ENCODE results near the gene SNX15.

Gene SNX15

GRCh38 chr11:65086809-65087208 lies 59.6 kb downstream of the SNX15 start:
- no peak for DNase-seq

DNA sequence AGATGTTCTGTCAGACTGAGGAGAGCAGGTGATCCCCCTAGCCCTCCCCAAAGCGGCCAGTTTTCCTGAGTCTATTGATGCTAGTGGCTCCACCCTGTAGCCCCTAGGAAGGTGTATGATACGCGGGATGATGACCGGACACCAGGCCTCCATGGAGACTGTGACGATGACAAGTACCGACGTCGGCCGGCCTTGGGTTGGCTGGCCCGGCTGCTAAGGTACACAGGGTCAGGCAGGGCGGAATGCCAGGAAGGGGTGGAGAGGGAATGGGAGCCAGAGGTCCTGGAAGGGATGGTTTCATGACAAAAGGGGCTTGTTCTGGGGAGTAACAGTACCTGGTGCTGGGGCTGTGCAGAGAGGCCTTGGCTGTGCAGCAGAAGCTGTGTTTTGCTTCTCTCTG lies 60.0 kb downstream of the SNX15 start:
- DNase-seq: no peak

- no peak for DNase-seq
These were observed 60.6 kb downstream of the SNX15 start for GRCh38 chr11:65087827-65088226.

DNA sequence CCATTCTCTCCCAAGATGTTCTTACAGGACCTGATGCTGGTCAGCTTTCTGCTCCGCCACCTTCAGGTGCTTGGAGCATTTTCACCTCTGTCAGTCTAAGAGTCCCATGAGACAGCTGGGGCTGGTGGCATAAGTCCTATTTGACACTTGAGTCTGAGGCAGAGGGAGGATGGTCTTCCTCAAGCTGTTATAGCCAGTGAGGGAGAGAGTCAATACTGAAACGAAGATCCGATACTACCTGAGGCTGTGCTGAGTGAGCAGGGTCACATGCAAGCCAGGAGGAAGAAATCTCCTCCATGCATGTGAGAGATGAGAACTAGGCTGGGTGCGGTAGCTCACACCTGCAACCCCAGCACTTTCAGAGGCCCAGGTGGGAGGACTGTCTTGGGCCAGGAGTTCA lies 62.4 kb downstream of the SNX15 start:
- no peak for DNase-seq
